Inferior parietal cortex (tissue), 1 donor: Measurements from ENCODE around the gene SERPINA1.

Experiments used
- DNase-seq: peaks from one replicate; pipeline ENCODE4 v3.0.0-alpha.2; 2016; ENCODE audit errors: extremely low spot score

The SERPINA1 gene

GRCh38 chr14:94382716-94383596 lies 5.4 kb downstream of the SERPINA1 start:
- no peak for DNase-seq

DNA sequence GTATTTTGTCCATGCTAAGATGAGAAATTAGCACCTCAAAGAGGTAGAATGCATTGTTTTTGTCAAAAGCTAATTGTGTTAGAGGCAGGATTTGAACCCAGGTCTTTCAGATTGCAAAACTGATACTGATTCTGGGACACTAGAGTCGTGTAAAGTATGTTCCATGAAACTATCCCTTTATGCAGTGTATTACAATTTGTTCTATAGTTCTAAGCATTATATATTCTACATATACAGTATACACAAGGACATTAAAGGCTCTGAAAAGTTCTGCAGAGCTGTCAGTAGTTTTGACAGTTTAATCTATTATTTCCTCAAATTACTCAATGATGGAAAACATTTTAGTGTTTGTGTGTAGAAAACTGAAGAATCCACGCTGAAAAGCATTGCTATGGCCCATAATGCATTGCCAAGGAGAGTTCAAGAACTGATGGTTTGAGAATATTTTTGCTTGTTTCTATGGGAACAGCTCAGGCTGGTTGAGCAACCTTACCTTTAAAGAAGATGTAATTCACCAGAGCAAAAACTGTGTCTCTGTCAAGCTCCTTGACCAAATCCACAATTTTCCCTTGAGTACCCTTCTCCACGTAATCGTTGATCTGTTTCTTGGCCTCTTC lies 6.2 kb downstream of the SERPINA1 start:
- DNase-seq, result no peak

DNA sequence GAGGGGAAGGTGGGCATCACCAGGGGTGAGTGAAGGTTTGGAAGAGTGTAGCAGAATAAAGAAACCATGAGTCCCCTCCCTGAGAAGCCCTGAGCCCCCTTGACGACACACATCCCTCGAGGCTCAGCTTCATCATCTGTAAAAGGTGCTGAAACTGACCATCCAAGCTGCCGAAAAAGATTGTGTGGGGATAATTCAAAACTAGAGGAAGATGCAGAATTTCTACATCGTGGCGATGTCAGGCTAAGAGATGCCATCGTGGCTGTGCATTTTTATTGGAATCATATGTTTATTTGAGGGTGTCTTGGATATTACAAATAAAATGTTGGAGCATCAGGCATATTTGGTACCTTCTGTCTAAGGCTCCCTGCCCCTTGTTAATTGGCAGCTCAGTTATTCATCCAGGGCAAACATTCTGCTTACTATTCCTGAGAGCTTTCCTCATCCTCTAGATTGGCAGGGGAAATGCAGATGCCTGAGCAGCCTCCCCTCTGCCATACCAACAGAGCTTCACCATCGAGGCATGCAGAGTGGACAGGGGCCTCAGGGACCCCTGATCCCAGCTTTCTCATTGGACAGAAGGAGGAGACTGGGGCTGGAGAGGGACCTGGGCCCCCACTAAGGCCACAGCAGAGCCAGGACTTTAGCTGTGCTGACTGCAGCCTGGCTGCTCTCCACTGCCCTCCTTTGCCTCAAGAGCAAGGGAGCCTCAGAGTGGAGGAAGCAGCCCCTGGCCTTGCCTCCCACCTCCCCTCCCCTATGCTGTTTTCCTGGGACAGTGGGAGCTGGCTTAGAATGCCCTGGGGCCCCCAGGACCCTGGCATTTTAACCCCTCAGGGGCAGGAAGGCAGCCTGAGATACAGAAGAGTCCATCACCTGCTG lies 7.0 kb downstream of the SERPINA1 start:
- DNase-seq, result no peak

DNA sequence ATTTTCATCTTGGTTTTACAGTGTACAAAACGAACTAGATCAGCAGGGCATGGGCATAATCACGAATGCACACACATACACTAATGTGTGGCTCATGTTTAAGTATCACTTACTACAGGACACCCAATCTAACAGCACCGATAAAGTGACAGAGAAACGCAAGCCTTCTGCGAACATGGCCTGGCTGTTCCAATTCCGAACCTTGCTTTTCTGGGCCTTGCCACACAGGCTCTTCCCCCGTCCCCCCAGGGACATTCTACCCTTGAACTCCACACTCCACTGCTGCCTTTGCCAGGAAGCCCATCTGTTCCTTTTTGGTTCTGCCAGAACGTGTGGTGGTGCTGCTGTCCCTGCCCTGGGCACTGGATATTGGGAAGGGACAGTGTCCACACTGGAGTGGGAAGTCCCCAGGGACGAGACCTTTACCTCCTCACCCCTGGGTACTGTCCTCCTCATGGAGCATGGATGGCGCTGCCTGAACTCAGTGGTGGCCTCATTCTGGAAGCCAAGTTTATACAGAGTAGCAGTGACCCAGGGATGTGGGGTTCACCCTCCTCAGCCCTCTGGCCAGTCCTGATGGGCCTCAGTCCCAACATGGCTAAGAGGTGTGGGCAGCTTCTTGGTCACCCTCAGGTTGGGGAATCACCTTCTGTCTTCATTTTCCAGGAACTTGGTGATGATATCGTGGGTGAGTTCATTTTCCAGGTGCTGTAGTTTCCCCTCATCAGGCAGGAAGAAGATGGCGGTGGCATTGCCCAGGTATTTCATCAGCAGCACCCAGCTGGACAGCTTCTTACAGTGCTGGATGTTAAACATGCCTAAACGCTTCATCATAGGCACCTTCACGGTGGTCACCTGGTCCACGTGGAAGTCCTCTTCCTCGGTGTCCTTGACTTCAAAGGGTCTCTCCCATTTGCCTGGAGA lies 7.9 kb downstream of the SERPINA1 start:
- DNase-seq, result no peak

GRCh38 chr14:94379291-94380224 lies 8.8 kb downstream of the SERPINA1 start:
- no peak for DNase-seq

GRCh38 chr14:94378527-94379290 lies 9.7 kb downstream of the SERPINA1 start:
- no peak for DNase-seq

DNA sequence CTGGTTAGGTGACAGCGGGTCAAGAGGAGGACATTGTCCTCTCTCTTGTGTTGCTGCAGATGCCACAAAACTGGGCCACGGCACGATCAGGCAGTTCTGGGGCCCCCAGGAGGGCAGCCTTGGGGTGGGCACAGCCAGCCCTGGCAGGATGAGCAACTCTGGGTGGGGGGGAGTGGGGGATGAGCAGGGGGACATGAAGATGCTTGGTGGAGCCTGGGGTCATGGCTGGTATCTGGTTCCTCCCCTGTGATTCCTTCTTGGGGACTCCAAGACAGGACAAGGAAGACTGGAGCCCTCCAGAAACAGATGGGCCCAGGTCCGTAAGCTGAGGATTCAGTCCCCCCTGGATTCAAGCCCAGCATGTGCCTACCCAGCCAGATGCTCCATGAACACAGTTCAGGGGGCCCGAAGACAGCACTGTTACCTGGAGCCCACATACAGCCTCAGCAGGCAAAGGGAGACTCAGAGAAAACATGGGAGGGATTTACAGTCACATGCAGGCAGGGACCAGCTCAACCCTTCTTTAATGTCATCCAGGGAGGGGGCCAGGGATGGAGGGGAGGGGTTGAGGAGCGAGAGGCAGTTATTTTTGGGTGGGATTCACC lies 10.4 kb downstream of the SERPINA1 start:
- DNase-seq, result no peak

GRCh38 chr14:94376976-94377865 lies 11.2 kb downstream of the SERPINA1 start:
- DNase-seq, result no peak

DNA sequence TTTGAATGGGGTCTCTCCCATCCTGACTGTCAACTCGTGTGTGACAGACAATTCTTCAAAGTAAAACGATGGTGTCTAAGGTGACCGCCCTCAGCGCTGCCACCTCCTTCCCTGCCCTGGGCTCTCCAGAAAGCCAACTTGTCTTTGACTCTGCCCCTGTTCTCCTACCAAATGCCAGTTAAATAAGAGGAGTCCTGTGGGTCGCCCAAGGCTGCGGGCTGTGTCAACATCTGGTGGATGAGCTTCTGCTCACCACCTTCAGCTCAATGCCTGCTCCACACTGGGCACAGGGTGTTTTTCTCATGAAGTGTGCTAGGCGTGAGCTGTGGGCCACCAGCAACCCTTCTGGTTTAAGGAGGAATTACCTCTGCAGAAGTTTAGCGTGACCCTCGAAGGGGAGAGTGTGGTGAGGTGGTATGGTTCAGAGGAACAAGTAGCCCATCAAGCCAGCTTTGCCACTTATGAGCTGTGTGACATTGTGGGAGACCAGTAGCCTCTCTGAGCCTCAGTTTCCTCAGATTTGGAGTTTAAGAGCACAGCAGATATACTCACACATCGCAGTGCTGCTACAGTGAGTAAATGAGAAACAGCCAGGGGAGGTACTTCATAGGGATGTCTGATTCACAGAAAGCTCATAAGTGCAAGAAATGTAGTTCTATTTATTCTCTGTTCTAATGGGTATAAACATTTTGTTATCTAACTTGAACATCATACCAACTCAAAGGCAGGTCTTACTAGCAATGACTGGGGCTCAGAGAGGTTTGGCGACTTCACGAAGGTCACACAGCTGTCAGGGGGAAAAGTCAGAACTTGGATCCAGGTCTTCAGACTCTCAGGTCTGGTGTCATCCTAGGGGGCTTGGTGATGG lies 12.1 kb downstream of the SERPINA1 start:
- DNase-seq, result no peak

DNA sequence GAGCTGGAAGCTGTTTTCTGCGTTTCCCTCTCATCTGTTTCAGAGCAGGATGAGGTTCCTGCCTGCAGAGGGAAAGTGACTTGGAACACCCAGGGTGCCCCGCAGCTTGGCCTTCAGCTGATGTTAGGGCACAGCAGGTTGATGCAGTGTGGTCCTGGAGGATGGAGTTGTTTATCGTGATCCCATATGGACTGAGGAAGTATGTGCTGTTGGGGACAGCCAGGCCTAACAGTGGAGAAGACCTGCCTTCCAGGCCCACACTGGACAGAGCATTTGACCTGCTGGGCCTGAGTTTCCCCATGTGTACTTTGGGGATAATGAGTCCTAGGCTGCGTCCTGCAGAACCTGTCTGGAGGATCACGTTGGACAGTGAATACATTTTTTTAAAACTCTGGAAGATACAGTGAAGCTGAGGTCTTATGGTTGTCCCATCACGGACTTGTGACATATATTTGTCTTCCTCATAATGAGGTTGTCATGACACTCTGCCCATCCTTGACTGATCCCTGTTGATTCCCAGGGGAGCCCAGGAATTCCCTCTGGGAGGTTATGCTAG lies 12.8 kb downstream of the SERPINA1 start:
- DNase-seq, result no peak

DNA sequence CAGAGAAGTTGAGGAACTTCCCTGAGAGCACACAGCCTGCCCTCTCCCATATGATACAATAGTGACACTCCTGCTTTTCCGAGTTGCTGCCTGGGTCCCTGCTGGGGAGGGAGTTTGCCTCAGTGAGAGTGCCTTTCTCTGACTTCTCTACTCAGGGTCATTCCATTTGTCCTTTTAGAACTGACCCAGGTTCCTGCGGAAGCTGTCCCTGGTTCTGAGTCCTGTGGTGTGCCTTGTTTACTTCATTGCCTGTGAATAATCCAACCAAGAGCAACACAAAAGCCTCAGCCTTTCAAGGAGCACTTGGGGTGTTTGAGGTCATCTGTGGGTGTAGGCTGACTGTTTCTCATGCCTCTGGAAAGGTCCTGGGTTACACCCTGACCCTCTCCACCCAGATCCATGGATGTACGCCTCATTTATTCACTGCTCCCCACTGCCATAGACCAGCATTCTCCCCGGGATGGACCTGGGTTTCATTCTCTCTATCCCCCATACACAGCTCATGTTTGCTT lies 13.6 kb downstream of the SERPINA1 start:
- no peak for DNase-seq

GRCh38 chr14:94374116-94374515 lies 14.3 kb downstream of the SERPINA1 start:
- no peak for DNase-seq

DNA sequence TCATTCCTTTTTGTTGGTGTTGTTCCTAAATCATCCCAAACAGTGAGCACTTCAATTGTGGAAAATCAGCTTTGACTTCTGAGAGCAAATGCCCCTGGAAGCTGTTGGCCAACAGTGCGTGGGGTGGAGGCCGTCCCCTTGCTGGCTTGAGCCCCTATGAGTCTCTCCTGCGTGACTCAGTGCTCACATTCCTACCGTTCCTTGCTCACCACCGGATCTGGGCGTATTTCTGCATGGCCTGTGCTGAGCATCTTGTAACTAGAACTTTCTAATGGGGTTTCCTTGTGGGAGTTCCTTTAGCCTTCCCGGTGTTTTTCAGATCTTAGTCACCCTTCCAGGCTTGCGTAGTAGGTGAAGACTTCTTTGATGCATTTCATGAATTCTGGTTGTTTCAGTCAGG lies 14.7 kb downstream of the SERPINA1 start:
- DNase-seq, result no peak

- no peak for DNase-seq
These were observed 16.3 kb downstream of the SERPINA1 start for GRCh38 chr14:94372021-94372605.

DNA sequence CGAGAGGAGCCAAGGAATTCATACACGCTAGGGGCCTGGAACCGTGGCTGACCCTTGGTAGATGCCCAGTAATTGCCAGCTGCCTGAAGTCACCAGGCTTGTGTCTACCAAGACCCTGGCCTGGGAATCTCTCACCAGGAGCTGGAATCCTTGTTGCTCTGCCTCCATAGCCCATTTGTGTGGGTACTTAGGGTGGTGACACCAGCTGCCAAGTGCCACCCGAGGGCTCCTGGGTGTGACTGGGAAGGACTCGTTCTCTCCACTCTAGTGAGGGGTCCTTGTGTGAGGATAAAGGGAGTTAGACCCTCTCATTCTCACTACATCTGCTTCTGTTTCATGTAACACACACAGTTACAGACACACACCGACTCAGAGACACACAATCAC lies 17.9 kb downstream of the SERPINA1 start:
- no peak for DNase-seq
